Fibroblast of the aortic adventitia (primary cell): ENCODE measurements around the gene CCNB2. TPM values are rescaled to one million over a fixed set of nuclear protein-coding genes. Genes with fewer than 3 reads are reported as not detected.

ENCODE experiments used
- DNase-seq: peaks from one replicate; pipeline ENCODE4 v3.0.0-alpha.2; 2010; ENCODE audit warnings: low read depth
- H3K4me3 ChIP-seq: 2 replicates; pipeline ENCODE4 v1.5.1; 2011; ENCODE audit warnings: low read depth, mild to moderate bottlenecking, control low read depth, low read length, moderate library complexity
- CTCF ChIP-seq: IDR thresholded peaks from 2 replicates; pipeline ENCODE4 v1.5.1; 2011; ENCODE audit warnings: mild to moderate bottlenecking, low read length, control low read depth, inconsistent platforms; ENCODE audit not compliant: insufficient read depth
- total RNA-seq: library from RNA; depleted of rRNA; stranded (reverse); fragments of >200 nt; gene quantifications from 2 replicates; pipeline ENCODE4 v1.2.3, GENCODE V29; 2012; ENCODE audit warnings: low replicate concordance

Gene CCNB2
- total RNA-seq, 1 donor, result 32.1 TPM

GRCh38 chr15:59087731-59088130, 17.2 kb upstream of the CCNB2 start:
- no peak overlapping the region for H3K4me3 ChIP-seq
- no peak for TF ChIP-seq CTCF
- DNase-seq, result no peak

GRCh38 chr15:59094077-59094476, 10.9 kb upstream of the CCNB2 start:
- no peak overlapping the region for H3K4me3 ChIP-seq
- no peak for DNase-seq
- TF ChIP-seq CTCF, result no peak

GRCh38 chr15:59096429-59096828, 8.5 kb upstream of the CCNB2 start:
- no peak overlapping the region for H3K4me3 ChIP-seq
- TF ChIP-seq CTCF, result no peak

GRCh38 chr15:59099162-59099685, 5.7 kb upstream of the CCNB2 start:
- DNase-seq, result no peak
- TF ChIP-seq CTCF, result no peak
- no peak overlapping the region for H3K4me3 ChIP-seq

More at GRCh38 chr15:59096429-59096828, 8.5 kb upstream of the CCNB2 start:
- DNase-seq, result no peak

GRCh38 chr15:59104602-59104911, 389 bp upstream of the CCNB2 start:
- no peak for DNase-seq
- H3K4me3 ChIP-seq, result peak overlapping the region; percentile 94
- TF ChIP-seq CTCF, result no peak

- peak overlapping the region; percentile 94 for H3K4me3 ChIP-seq
- DNase-seq, result no peak
- TF ChIP-seq CTCF, result peak; percentile 24
These were observed 908 bp downstream of the CCNB2 start for GRCh38 chr15:59105854-59106253.

GRCh38 chr15:59111251-59111650, 6.3 kb downstream of the CCNB2 start:
- DNase-seq, result no peak
- no peak for TF ChIP-seq CTCF
- H3K4me3 ChIP-seq, result no peak overlapping the region
